SH-SY5Y (cell line): ENCODE measurements around the gene EIF4E1B.

Experiments used
- GATA2 ChIP-seq: IDR thresholded peaks from 2 replicates; pipeline ENCODE4 v1.6.1; 2011; ENCODE audit warnings: mild to moderate bottlenecking, low read depth, low read length
- GATA3 ChIP-seq: IDR thresholded peaks from 2 replicates; pipeline ENCODE4 v1.6.1; 2011; ENCODE audit warnings: low read depth, mild to moderate bottlenecking, low read length, moderate library complexity

EIF4E1B gene

GRCh38 chr5:176647030-176647842, 16.8 kb downstream of the EIF4E1B start, which contains the start of gene TSPAN17:
Gene TSPAN17 (plus strand): TSS chr5:176647484. CDS start chr5:176647616, 132 bp downstream.
- TF ChIP-seq GATA3 (no peak), GATA2 (no peak)

- no peak for TF ChIP-seq GATA2
- TF ChIP-seq GATA3, result no peak
Observed at GRCh38 chr5:176647843-176648473, 17.5 kb downstream of the EIF4E1B start.

- TF ChIP-seq GATA3 (no peak), GATA2 (no peak)
Observed at GRCh38 chr5:176648474-176649194, 18.2 kb downstream of the EIF4E1B start.

GRCh38 chr5:176650354-176650884, 19.9 kb downstream of the EIF4E1B start:
- no peak for TF ChIP-seq GATA2
- no peak for TF ChIP-seq GATA3

- no peak for TF ChIP-seq GATA3
- TF ChIP-seq GATA2, result no peak
Observed at GRCh38 chr5:176651472-176651980, 21.1 kb downstream of the EIF4E1B start.

GRCh38 chr5:176652136-176652535, 21.7 kb downstream of the EIF4E1B start:
- TF ChIP-seq GATA2, result no peak
- TF ChIP-seq GATA3, result no peak

GRCh38 chr5:176653401-176654385, 23.2 kb downstream of the EIF4E1B start:
- TF ChIP-seq GATA3 (no peak), GATA2 (no peak)

- TF ChIP-seq GATA3 (no peak), GATA2 (no peak)
Observed at GRCh38 chr5:176654856-176655255, 24.4 kb downstream of the EIF4E1B start.

- TF ChIP-seq GATA2 (no peak), GATA3 (no peak)
Observed at GRCh38 chr5:176656467-176656990, 26.1 kb downstream of the EIF4E1B start.

- TF ChIP-seq GATA2 (no peak), GATA3 (no peak)
Observed at GRCh38 chr5:176658007-176658599, 27.6 kb downstream of the EIF4E1B start.

GRCh38 chr5:176658817-176659511, 28.5 kb downstream of the EIF4E1B start:
- TF ChIP-seq GATA2 (no peak), GATA3 (no peak)

- no peak for TF ChIP-seq GATA2
- no peak for TF ChIP-seq GATA3
Observed at GRCh38 chr5:176659512-176659839, 29.0 kb downstream of the EIF4E1B start.

GRCh38 chr5:176659860-176660461, 29.5 kb downstream of the EIF4E1B start:
- no peak for TF ChIP-seq GATA2
- no peak for TF ChIP-seq GATA3

GRCh38 chr5:176660530-176660859, 30.0 kb downstream of the EIF4E1B start:
- TF ChIP-seq GATA2 (no peak), GATA3 (no peak)
